CD4-positive, alpha-beta T cell treated with Interferon alpha-2 for 1 hour (primary cell): ENCODE results near the gene SH2D7.
"Not testable (repeated sequence)": the region's sequence is repeated elsewhere in the genome, so short reads cannot be mapped to it uniquely, and the experiment has no call there.

Experiments
- DNase-seq, 2 donors: peaks; one replicate each; pipeline ENCODE4 v3.0.0-alpha.2; 2020 to 2022

Gene SH2D7

DNA sequence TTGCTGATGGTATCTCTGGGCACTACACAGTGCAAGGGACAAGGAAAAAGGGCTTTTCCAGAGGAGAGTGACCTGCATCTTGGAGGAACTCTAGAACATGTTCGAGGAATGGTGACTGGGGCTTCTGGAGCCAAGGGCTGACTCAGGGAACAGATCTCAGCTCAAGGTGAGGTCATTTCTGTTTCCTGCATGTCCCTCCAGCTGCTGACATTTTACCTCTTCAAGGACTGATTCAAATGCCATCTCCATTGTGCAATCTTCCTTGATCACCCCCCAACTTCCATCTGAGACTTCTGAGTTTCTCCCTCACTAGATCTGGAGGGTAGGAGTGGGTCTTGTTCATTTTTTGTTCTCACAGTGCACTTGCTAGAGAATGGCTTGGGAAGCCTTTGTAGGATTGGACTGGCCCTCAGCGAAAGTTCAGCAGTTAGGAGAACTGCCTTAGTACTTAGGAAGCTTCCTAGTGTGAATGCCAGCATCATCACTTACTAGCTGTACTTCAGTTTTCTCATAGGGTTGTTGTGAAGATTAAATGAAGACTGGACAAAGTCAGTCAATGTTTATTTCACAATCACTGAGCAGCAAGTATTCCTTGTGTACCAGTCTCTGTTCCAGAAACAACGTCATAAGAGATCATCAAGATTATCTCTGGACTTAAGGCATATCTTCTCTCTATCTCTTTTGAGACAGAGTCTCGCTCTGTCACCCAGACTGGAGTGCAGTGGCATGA, 54.2 kb downstream of the SH2D7 start:
- no peak for DNase-seq

DNA sequence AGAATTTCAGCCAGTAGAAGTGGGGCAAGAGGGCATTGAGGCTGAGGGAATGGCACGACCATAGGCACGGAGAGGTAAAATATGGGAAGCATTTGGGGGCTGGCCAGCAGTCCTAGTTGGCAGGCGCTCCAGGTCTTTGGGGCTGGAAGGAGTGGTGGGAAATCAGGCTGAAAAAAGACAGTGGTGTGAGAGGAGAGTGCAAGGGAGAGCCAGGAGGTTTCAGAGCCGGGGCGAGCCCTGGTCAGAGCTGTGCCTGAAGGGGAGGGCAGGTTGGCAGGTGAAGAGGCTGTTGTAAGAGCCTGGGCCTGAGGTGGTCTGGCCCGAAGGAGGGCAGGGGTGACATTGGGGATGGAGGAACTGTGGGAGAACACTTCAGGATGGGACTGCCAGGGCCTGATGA, 55.2 kb downstream of the SH2D7 start:
- no peak for DNase-seq

DNA sequence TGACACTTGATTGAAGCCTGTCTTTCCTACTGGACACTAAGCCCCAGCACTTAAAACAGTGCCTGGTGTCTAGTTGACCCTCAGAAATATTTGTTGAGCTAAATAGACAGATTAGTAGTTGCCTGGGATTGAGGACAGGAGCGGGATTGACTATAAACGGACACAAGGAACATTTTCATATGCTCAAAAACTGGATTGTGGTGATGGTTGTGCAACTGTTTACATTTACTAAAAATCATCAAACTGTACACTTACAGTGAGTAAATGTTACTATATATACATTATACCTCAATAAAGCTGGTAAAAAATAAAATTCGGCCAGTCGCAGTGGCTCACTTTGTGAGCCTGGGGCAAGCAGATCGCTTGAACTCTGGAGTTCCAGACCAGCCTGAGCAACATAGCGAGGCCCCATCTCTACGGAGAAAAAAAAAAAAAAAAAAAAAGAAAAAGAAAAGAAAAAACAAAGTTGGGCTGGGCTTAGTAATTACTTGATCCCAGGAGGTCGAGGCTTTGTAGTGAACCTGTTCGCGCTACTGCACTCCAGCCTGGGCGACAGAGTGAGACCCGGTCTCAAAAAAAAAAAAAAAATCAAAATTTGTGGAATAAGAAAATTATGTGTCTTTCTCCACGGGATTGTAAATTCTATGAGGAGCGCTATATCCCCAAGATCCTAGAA, 56.2 kb downstream of the SH2D7 start:
- no peak for DNase-seq

DNA sequence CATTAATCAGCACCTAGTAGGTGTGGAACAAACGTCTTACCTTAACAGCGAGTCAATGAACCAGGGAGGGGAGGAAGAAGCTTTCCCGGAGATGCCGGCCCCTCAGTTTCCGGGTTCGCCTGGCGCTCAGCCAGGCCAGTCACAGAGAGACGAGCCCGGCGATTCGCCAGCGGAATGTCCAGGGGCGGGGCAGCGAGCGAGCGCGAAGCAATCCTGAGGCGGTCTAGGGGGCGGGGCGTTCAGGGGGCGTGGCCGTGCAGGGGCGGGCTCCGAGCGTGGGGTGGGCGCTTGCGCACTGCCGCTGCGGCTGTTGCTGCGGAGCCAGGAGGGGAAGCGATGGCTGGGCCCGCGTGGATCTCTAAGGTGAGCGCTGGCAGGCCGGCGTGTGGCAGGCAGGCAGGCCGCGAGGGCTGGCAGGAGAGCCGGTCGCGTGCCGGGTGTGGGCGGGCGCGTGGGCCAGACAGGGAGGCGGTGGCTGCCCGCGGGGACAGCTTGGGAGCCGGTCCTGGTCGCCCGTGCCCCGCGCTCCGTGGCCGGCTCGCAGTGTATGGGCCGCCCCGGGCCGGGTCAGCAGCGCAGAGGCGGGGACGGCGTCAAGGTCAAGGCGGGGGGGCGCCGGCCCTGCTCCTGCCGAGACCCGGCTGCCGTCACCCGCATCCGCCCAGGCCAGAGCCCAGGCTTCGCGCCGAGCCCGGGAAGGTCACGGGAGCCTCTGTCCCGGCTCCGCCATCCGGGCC, 56.9 kb downstream of the SH2D7 start, which contains the start of gene IDH3A:
Gene IDH3A, plus strand, starts transcription at position 295 of the 737 bp plus-strand sequence. Its CDS starts 42 bp downstream, at position 337.
- peak; percentile 98 to 99 for DNase-seq

DNA sequence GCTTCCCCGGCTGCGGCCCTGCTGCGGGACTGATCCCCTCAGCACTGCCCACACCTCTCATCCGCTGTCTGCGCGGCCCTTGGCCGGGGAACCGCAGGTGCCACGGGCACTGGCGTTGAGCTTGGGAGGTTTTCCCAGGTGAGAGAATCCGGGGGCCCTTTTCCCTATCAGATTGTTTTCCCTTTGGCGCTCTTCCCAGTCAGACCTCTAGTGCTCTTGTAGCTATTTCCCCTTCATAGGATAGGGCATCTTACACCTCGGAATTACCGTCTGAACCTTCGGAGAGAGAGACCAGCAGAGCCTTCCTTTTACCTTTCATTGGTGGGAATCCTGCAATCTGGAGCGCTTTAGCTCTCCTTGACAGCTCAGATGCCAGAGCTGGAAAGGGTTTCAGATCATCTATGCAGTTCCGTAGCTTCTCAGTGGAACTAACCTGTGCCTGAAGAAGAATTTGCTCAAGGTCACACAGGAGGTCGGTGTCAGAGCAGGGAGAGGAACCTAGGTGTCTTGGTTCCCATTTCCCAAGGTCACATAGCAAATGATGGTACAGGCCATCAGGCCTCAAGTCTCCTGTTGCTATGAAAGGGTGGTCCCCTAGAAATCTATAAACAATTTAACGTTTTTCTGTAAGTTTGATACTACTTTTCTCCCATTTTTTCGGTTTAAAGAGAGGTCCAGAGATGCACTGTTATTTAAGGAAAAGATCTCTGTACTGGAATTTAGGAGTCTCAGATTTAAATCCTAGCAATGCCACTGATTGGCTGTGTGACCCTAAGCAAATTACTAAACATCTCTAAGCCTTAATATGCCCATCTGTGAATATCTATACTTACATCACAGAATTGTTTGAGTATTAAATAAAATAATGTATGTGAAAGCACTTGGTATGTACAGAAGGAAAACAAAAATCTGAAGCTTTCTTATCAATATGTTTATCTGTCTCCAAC, 57.7 kb downstream of the SH2D7 start:
- DNase-seq, result no peak

DNA sequence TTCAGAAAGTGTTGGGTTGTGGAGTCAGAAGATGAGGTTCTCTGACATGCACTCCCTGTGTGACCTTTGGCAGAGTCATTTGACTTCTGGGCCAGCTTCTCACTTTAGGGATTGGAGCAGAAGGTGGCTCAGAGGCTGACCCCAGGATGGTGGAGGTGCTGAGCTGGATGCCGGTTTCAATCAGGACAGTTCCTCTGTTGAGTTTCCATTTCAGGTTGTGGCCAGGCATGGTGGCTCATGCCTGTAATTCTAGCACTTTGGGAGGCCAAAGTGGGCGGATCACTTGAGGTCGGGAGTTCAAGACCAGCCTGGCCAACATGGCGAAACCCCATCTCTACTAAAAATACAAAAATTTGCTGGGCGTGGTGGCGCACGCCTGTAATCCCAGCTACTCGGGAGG, 58.7 kb downstream of the SH2D7 start:
- not testable (repeated sequence) for DNase-seq
